PC-3 (cell line): ENCODE measurements around the gene VPS9D1. TPM values are rescaled to one million over a fixed set of nuclear protein-coding genes. Genes with fewer than 3 reads are reported as not detected.
A peak's percentile ranks its signal among the peaks of the same experiment; 100 is the strongest.

Experiments
- ATAC-seq: fragments of 200-7000 bp; cut with Tn5 transposase; 2 replicates; pipeline ENCODE4 v1.9.1; 2020; ENCODE audit warnings: mild to moderate bottlenecking, moderate library complexity
- BruUV-seq: library from RNA; stranded (reverse); fragments of 400-500 nt; replicated peaks from 2 replicates; lab custom pipeline; 2021; lab: Mats Ljungman, UMichigan
- CTCF ChIA-PET: fragments of 300-600 bp; sonication (Branson Sonifier 250); formaldehyde crosslinking; loops from one replicate; lab custom pipeline; 2022; ENCODE audit warnings: antibody characterized with exemption; lab: Charles Lee
- POLR2A ChIA-PET: fragments of 300-600 bp; sonication (Branson Sonifier 250); formaldehyde crosslinking; loops from one replicate; lab custom pipeline; 2022; ENCODE audit warnings: antibody characterized with exemption; ENCODE audit not compliant: unreplicated experiment; lab: Charles Lee
- DNase-seq: peaks from one replicate; pipeline ENCODE4 v3.0.0-alpha.2; 2015
- H2AFZ ChIP-seq: fragments of 300-600 bp; sonication (generic); 2 replicates; pipeline ENCODE4 v1.6.0; 2016; ENCODE audit warnings: antibody characterized with exemption, low read length
- H3F3A ChIP-seq: fragments of 300-600 bp; sonication (generic); one replicate; pipeline ENCODE4 v1.6.0; 2017; ENCODE audit warnings: antibody characterized with exemption, low read length, control low read depth, mild to moderate bottlenecking; ENCODE audit not compliant: unreplicated experiment
- H3K27ac ChIP-seq: fragments of 300-600 bp; sonication (generic); 2 replicates; pipeline ENCODE4 v1.5.1; 2016; ENCODE audit warnings: mild to moderate bottlenecking, low read length
- H3K27me3 ChIP-seq: fragments of 300-600 bp; sonication (generic); 2 replicates; pipeline ENCODE4 v1.6.1; 2016; ENCODE audit warnings: low read length, mixed read lengths
- H3K36me3 ChIP-seq: fragments of 300-600 bp; sonication (generic); 2 replicates; pipeline ENCODE4 v1.6.1; 2016; ENCODE audit warnings: low read depth, mixed run types, low read length, mixed read lengths
- H3K4me1 ChIP-seq: fragments of 300-600 bp; sonication (generic); 2 replicates; pipeline ENCODE4 v1.5.1; 2016; ENCODE audit warnings: low read length; ENCODE audit not compliant: insufficient read depth
- H3K4me2 ChIP-seq: fragments of 300-600 bp; sonication (generic); 2 replicates; pipeline ENCODE4 v1.6.0; 2016; ENCODE audit warnings: low read length
- H3K4me3 ChIP-seq: fragments of 300-600 bp; sonication (generic); 2 replicates; pipeline ENCODE4 v1.5.1; 2016; ENCODE audit warnings: mild to moderate bottlenecking, low read length, mixed read lengths
- H3K79me2 ChIP-seq: fragments of 300-600 bp; sonication (generic); 2 replicates; pipeline ENCODE4 v1.6.1; 2017; ENCODE audit warnings: low read length, mixed read lengths
- H3K9ac ChIP-seq: fragments of 300-600 bp; sonication (generic); 2 replicates; pipeline ENCODE4 v1.6.0; 2016; ENCODE audit warnings: mild to moderate bottlenecking, low read length
- H3K9me2 ChIP-seq: fragments of 300-600 bp; sonication (generic); replicated peaks from 2 replicates; pipeline ENCODE4 v1.6.1; 2016; ENCODE audit warnings: mixed run types, low read length, mixed read lengths
- H3K9me3 ChIP-seq: fragments of 300-600 bp; sonication (generic); 2 replicates; pipeline ENCODE4 v1.6.1; 2016; ENCODE audit warnings: low read length, mixed read lengths
- H4K20me1 ChIP-seq: fragments of 300-600 bp; sonication (generic); 2 replicates; pipeline ENCODE4 v1.6.1; 2016; ENCODE audit warnings: low read length, mixed read lengths
- CTCF ChIP-seq: fragments of 300-600 bp; sonication (generic); conservative IDR thresholded peaks from 2 replicates; pipeline ENCODE4 v1.5.1; 2017; ENCODE audit warnings: antibody characterized with exemption, low read depth, mild to moderate bottlenecking, low read length
- EZH2 ChIP-seq: fragments of 300-600 bp; sonication (generic); IDR thresholded peaks from one replicate; pipeline ENCODE4 v1.6.1; 2017; ENCODE audit warnings: antibody characterized with exemption, mild to moderate bottlenecking, low read length; ENCODE audit not compliant: unreplicated experiment
- EZH2phosphoT487 ChIP-seq: fragments of 300-600 bp; sonication (generic); IDR thresholded peaks from 2 replicates; pipeline ENCODE4 v1.6.1; 2018; ENCODE audit warnings: mild to moderate bottlenecking, antibody characterized with exemption, low read length, borderline replicate concordance
- intact Hi-C: fragments of 100-400 bp; cut with micrococcal nuclease; formaldehyde crosslinking; loops from 2 replicates; pipeline ENCODE4 v1.9.0; 2023
- total RNA-seq: library from RNA; depleted of rRNA; stranded (reverse); fragments of >200 nt; gene quantifications from 2 replicates; pipeline ENCODE4 v1.2.3, GENCODE V29; 2014

The VPS9D1 gene
- total RNA-seq, 1 experiment from 2014 or later = 4.4 TPM

- no peak overlapping the region for H2AFZ ChIP-seq
- intact Hi-C loops = no loop called here
- peaks cover 15% of the 10 kb centered on the region for H4K20me1 ChIP-seq
- POLR2A ChIA-PET = no interaction called here
- no peaks in the 10 kb centered on the region for H3F3A ChIP-seq
- CTCF ChIA-PET = no interaction called here
- no TSS peak for BruUV-seq
- peaks cover 20% of the 10 kb centered on the region for H3K79me2 ChIP-seq
- TF ChIP-seq EZH2phosphoT487 = no peak
- no peak overlapping the region for H3K4me2 ChIP-seq
- H3K27me3 ChIP-seq = no peaks in the 10 kb centered on the region
- DNase-seq = no peak
- peaks cover 9% of the 10 kb centered on the region for H3K4me1 ChIP-seq
- no peaks in the 10 kb centered on the region for H3K36me3 ChIP-seq
- H3K9me2 ChIP-seq = no peaks in the 10 kb centered on the region
- no peak overlapping the region for H3K27ac ChIP-seq
- H3K9me3 ChIP-seq = no peaks in the 10 kb centered on the region
- H3K9ac ChIP-seq = no peak overlapping the region
- no peak overlapping the region for H3K4me3 ChIP-seq
- no peak for ATAC-seq
These were observed 6.9 kb upstream of the VPS9D1 start for GRCh38 chr16:89727406-89728120.

- BruUV-seq = no TSS peak
- no peak overlapping the region for H2AFZ ChIP-seq
- DNase-seq = no peak
- no peaks in the 10 kb centered on the region for H3K9me3 ChIP-seq
- H3K9me2 ChIP-seq = no peaks in the 10 kb centered on the region
- peak overlapping the region; percentile 89 for H3K4me2 ChIP-seq
- H3K9ac ChIP-seq = peak overlapping the region; percentile 80; the same call in 1 of the 2 replicates
- peaks cover 21% of the 10 kb centered on the region for H3K4me1 ChIP-seq
- H3K4me3 ChIP-seq = peak overlapping the region; percentile 72
- no peaks in the 10 kb centered on the region for H3K27me3 ChIP-seq
- CTCF ChIA-PET = interaction anchor here (0.5 kb wide), 1 partner anchor 115 kb away, joined by 3 read pairs; no protein-coding TSS in a partner anchor
- no peak for TF ChIP-seq EZH2
- TF ChIP-seq EZH2phosphoT487 = no peak
- no peak for TF ChIP-seq CTCF
- no peak for ATAC-seq
- POLR2A ChIA-PET = no interaction called here
- H3K27ac ChIP-seq = no peak overlapping the region
- peaks cover 15% of the 10 kb centered on the region for H4K20me1 ChIP-seq
- no peaks in the 10 kb centered on the region for H3K36me3 ChIP-seq
- intact Hi-C loops = no loop called here
- H3K79me2 ChIP-seq = peaks cover 26% of the 10 kb centered on the region
- H3F3A ChIP-seq = no peaks in the 10 kb centered on the region
These were observed 2.9 kb upstream of the VPS9D1 start for GRCh38 chr16:89723279-89724250.
